Measurements from ENCODE around the gene MYO9B.

Gene MYO9B

GRCh38 chr19:17148130-17148529 is 72.6 kb downstream of the MYO9B start:
- no peaks in the 10 kb centered on the region for H3K27me3 ChIP-seq (replicated peaks; ENCODE audit: control insufficient read depth, insufficient read depth, low read length)
- TF ChIP-seq CTCF (IDR thresholded peaks at IDR 0.05; ENCODE audit: insufficient read depth, low read length, poor library complexity, severe bottlenecking) = no peak
- no peak overlapping the region for H3K4me3 ChIP-seq (replicated peaks; ENCODE audit: low read depth, low read length)
- no peak for DNase-seq (ENCODE audit: extremely low read depth, insufficient read length)
- peaks cover 37% of the 10 kb centered on the region for H3K36me3 ChIP-seq (ENCODE audit: control insufficient read depth, insufficient read depth, low read length)

- no peak overlapping the region for H3K4me3 ChIP-seq (replicated peaks; ENCODE audit: low read depth, low read length)
- no peaks in the 10 kb centered on the region for H3K27me3 ChIP-seq (replicated peaks; ENCODE audit: control insufficient read depth, insufficient read depth, low read length)
- peaks cover 43% of the 10 kb centered on the region for H3K36me3 ChIP-seq (ENCODE audit: control insufficient read depth, insufficient read depth, low read length)
- no peak for DNase-seq (ENCODE audit: extremely low read depth, insufficient read length)
- TF ChIP-seq CTCF (IDR thresholded peaks at IDR 0.05; ENCODE audit: insufficient read depth, low read length, poor library complexity, severe bottlenecking) = no peak
Observed at GRCh38 chr19:17149393-17150135, 74.0 kb downstream of the MYO9B start.

- Histone ChIP-seq H3K36me3 (ENCODE audit: control insufficient read depth, insufficient read depth, low read length) (peaks cover 55% of the 10 kb centered on the region), H3K4me3 (replicated peaks; ENCODE audit: low read depth, low read length) (no peak overlapping the region), H3K27me3 (replicated peaks; ENCODE audit: control insufficient read depth, insufficient read depth, low read length) (no peaks in the 10 kb centered on the region)
- no peak for DNase-seq (ENCODE audit: extremely low read depth, insufficient read length)
- TF ChIP-seq CTCF (IDR thresholded peaks at IDR 0.05; ENCODE audit: insufficient read depth, low read length, poor library complexity, severe bottlenecking) = no peak
Observed at GRCh38 chr19:17153996-17154395, 78.4 kb downstream of the MYO9B start.

GRCh38 chr19:17155251-17155650 is 79.7 kb downstream of the MYO9B start:
- no peak overlapping the region for H3K4me3 ChIP-seq (replicated peaks; ENCODE audit: low read depth, low read length)
- H3K27me3 ChIP-seq (replicated peaks; ENCODE audit: control insufficient read depth, insufficient read depth, low read length) = no peaks in the 10 kb centered on the region
- no peak for DNase-seq (ENCODE audit: extremely low read depth, insufficient read length)
- no peak for TF ChIP-seq CTCF (IDR thresholded peaks at IDR 0.05; ENCODE audit: insufficient read depth, low read length, poor library complexity, severe bottlenecking)
- H3K36me3 ChIP-seq (ENCODE audit: control insufficient read depth, insufficient read depth, low read length) = peaks cover 55% of the 10 kb centered on the region

- no peak for DNase-seq (ENCODE audit: extremely low read depth, insufficient read length)
- Histone ChIP-seq H3K36me3 (ENCODE audit: control insufficient read depth, insufficient read depth, low read length) (peaks cover 58% of the 10 kb centered on the region), H3K4me3 (replicated peaks; ENCODE audit: low read depth, low read length) (no peak overlapping the region), H3K27me3 (replicated peaks; ENCODE audit: control insufficient read depth, insufficient read depth, low read length) (no peaks in the 10 kb centered on the region)
- no peak for TF ChIP-seq CTCF (IDR thresholded peaks at IDR 0.05; ENCODE audit: insufficient read depth, low read length, poor library complexity, severe bottlenecking)
Observed at GRCh38 chr19:17156296-17156946, 80.8 kb downstream of the MYO9B start.
